ENCODE data around the gene FZD1.
"Not testable (repeated sequence)": the region's sequence is repeated elsewhere in the genome, so short reads cannot be mapped to it uniquely, and the experiment has no call there.

FZD1 gene

GRCh38 chr7:91297939-91298338, 33.7 kb downstream of the FZD1 start:
- DNase-seq (ENCODE audit: low read depth in 2 of 2), result no peak

- DNase-seq (ENCODE audit: low read depth in 2 of 2), result no peak
These were observed 35.9 kb downstream of the FZD1 start for GRCh38 chr7:91299952-91300775.

GRCh38 chr7:91302794-91303193, 38.6 kb downstream of the FZD1 start:
- DNase-seq (ENCODE audit: low read depth in 2 of 2), result no peak

- DNase-seq (ENCODE audit: low read depth in 2 of 2), result no peak
These were observed 42.0 kb downstream of the FZD1 start for GRCh38 chr7:91306266-91306665.

- DNase-seq (ENCODE audit: low read depth in 2 of 2), result no peak
These were observed 43.2 kb downstream of the FZD1 start for GRCh38 chr7:91307467-91307866.

GRCh38 chr7:91308191-91308590, 44.0 kb downstream of the FZD1 start:
- DNase-seq (ENCODE audit: low read depth in 2 of 2), result not testable (repeated sequence)

- no peak for DNase-seq (ENCODE audit: low read depth in 2 of 2)
These were observed 46.7 kb downstream of the FZD1 start for GRCh38 chr7:91310830-91311460.

GRCh38 chr7:91311839-91312238, 47.6 kb downstream of the FZD1 start:
- DNase-seq (ENCODE audit: low read depth in 2 of 2), result no peak

GRCh38 chr7:91313113-91313512, 48.9 kb downstream of the FZD1 start:
- DNase-seq (ENCODE audit: low read depth in 2 of 2), result no peak

GRCh38 chr7:91314591-91315323, 50.5 kb downstream of the FZD1 start:
- no peak for DNase-seq (ENCODE audit: low read depth in 2 of 2)

- no peak for DNase-seq (ENCODE audit: low read depth in 2 of 2)
These were observed 52.2 kb downstream of the FZD1 start for GRCh38 chr7:91316426-91316825.

GRCh38 chr7:91319351-91319750, 55.1 kb downstream of the FZD1 start:
- DNase-seq (ENCODE audit: low read depth in 2 of 2), result no peak

- DNase-seq (ENCODE audit: low read depth in 2 of 2), result no peak
These were observed 56.3 kb downstream of the FZD1 start for GRCh38 chr7:91320366-91321078.

Measured in stimulated activated CD4-positive, alpha-beta T cell treated with anti-CD3 and anti-CD28 coated beads, Interleukin-4, amount 100 ng/mL, for 48 hours (primary cell).